Measurements from ENCODE around the gene LEKR1.

Gene LEKR1

GRCh38 chr3:157001221-157001957, 175.2 kb downstream of the LEKR1 start:
- no peak for TF ChIP-seq CTCF (IDR thresholded peaks at IDR 0.05; ENCODE audit: borderline replicate concordance, control extremely low read depth, extremely low read depth, insufficient read depth, missing control alignments)
- in situ Hi-C loops (cut with MboI; ENCODE audit: low sequenced_read_pairs, unreplicated experiment) = no loop called here
- no peak for DNase-seq (ENCODE audit: low spot score)

GRCh38 chr3:157021679-157022078, 195.5 kb downstream of the LEKR1 start:
- TF ChIP-seq CTCF (IDR thresholded peaks at IDR 0.05; ENCODE audit: borderline replicate concordance, control extremely low read depth, extremely low read depth, insufficient read depth, missing control alignments) = no peak
- in situ Hi-C loops (cut with MboI; ENCODE audit: low sequenced_read_pairs, unreplicated experiment) = no loop called here
- DNase-seq (ENCODE audit: low spot score) = no peak

GRCh38 chr3:157023226-157023625, 197.1 kb downstream of the LEKR1 start:
- TF ChIP-seq CTCF (IDR thresholded peaks at IDR 0.05; ENCODE audit: borderline replicate concordance, control extremely low read depth, extremely low read depth, insufficient read depth, missing control alignments) = no peak
- DNase-seq (ENCODE audit: low spot score) = no peak
- in situ Hi-C loops (cut with MboI; ENCODE audit: low sequenced_read_pairs, unreplicated experiment) = no loop called here

- in situ Hi-C loops (cut with MboI; ENCODE audit: low sequenced_read_pairs, unreplicated experiment) = no loop called here
- TF ChIP-seq CTCF (IDR thresholded peaks at IDR 0.05; ENCODE audit: borderline replicate concordance, control extremely low read depth, extremely low read depth, insufficient read depth, missing control alignments) = no peak
- no peak for DNase-seq (ENCODE audit: low spot score)
Observed at GRCh38 chr3:157026091-157026490, 199.9 kb downstream of the LEKR1 start.

GRCh38 chr3:157027861-157028745, 201.9 kb downstream of the LEKR1 start:
- in situ Hi-C loops (cut with MboI; ENCODE audit: low sequenced_read_pairs, unreplicated experiment) = no loop called here
- DNase-seq (ENCODE audit: low spot score) = no peak
- no peak for TF ChIP-seq CTCF (IDR thresholded peaks at IDR 0.05; ENCODE audit: borderline replicate concordance, control extremely low read depth, extremely low read depth, insufficient read depth, missing control alignments)

GRCh38 chr3:157029365-157029790, 203.2 kb downstream of the LEKR1 start:
- no peak for DNase-seq (ENCODE audit: low spot score)
- no peak for TF ChIP-seq CTCF (IDR thresholded peaks at IDR 0.05; ENCODE audit: borderline replicate concordance, control extremely low read depth, extremely low read depth, insufficient read depth, missing control alignments)
- in situ Hi-C loops (cut with MboI; ENCODE audit: low sequenced_read_pairs, unreplicated experiment) = no loop called here
